ENCODE data around the gene RACK1. TPM values are rescaled to one million over a fixed set of nuclear protein-coding genes. Genes with fewer than 3 reads are reported as not detected.

RACK1 gene
- polyA plus RNA-seq, 1 donor (not counting 4 experiments of a cell fraction or from before 2014, with no cell fraction given) = 3,291 TPM

GRCh38 chr5:181255276-181255675 is 11.6 kb upstream of the RACK1 start:
- FAIRE-seq (no peak), DNase-seq (ENCODE audit: low read depth, low spot score) (no peak)
- no peaks in the 10 kb centered on the region for H3K27me3 ChIP-seq (ENCODE audit: control insufficient read depth, extremely low read depth, insufficient read depth, low read length)
- H3K36me3 ChIP-seq (ENCODE audit: control insufficient read depth in 2 of 2, extremely low read depth in 1 of 2, insufficient read depth in 2 of 2, low read length in 2 of 2) = peaks cover 11 to 27% of the 10 kb centered on the region in 2 experiments
- TF ChIP-seq, protein P1, sequence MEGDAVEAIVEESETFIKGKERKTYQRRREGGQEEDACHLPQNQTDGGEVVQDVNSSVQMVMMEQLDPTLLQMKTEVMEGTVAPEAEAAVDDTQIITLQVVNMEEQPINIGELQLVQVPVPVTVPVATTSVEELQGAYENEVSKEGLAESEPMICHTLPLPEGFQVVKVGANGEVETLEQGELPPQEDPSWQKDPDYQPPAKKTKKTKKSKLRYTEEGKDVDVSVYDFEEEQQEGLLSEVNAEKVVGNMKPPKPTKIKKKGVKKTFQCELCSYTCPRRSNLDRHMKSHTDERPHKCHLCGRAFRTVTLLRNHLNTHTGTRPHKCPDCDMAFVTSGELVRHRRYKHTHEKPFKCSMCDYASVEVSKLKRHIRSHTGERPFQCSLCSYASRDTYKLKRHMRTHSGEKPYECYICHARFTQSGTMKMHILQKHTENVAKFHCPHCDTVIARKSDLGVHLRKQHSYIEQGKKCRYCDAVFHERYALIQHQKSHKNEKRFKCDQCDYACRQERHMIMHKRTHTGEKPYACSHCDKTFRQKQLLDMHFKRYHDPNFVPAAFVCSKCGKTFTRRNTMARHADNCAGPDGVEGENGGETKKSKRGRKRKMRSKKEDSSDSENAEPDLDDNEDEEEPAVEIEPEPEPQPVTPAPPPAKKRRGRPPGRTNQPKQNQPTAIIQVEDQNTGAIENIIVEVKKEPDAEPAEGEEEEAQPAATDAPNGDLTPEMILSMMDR (optimal IDR thresholded peaks at IDR 0.05 in 1 of 3, IDR thresholded peaks at IDR 0.05 in 1 of 3, conservative IDR thresholded peaks at IDR 0.05 in 1 of 3; ENCODE audit: extremely low read depth in 1 of 3, insufficient read depth in 2 of 3, low read length in 3 of 3) = no peak
- dilution Hi-C loops (cut with MboI; ENCODE audit: extremely low pct_ligation_motif_present, low sequenced_read_pairs) = no loop called here
- peaks cover 28% of the 10 kb centered on the region for H3K4me1 ChIP-seq (ENCODE audit: control insufficient read depth, extremely low read depth, insufficient read depth, low read length)
- H3K9me1 ChIP-seq (ENCODE audit: control insufficient read depth, extremely low read depth, insufficient read depth, low read length) = peaks cover 3% of the 10 kb centered on the region
- no peak overlapping the region for H2AFZ ChIP-seq (ENCODE audit: control insufficient read depth, low read length)
- no peak overlapping the region for H3K4me2 ChIP-seq (ENCODE audit: control insufficient read depth, extremely low read depth, insufficient read depth, low read depth, low read length)
- peaks cover 5% of the 10 kb centered on the region for H4K20me1 ChIP-seq (ENCODE audit: control insufficient read depth, extremely low read depth, insufficient read depth, low read length)
- no peak overlapping the region for H3K27ac ChIP-seq (ENCODE audit: control insufficient read depth, insufficient read depth, low read length)
- peaks cover 94% of the 10 kb centered on the region for H3K79me2 ChIP-seq (ENCODE audit: control insufficient read depth, insufficient read depth, low read length)
- no peak overlapping the region for H3K9ac ChIP-seq (ENCODE audit: control insufficient read depth, extremely low read depth, insufficient read depth, low read length)
- no peaks in the 10 kb centered on the region for H3K9me3 ChIP-seq (ENCODE audit: control insufficient read depth, low read depth, low read length)
- H3K4me3 ChIP-seq (ENCODE audit: control insufficient read depth in 2 of 3, extremely low read depth in 1 of 3, insufficient read depth in 2 of 3, low read depth in 1 of 3, low read length in 3 of 3) = no peak overlapping the region

- Histone ChIP-seq H3K9ac (ENCODE audit: control insufficient read depth, extremely low read depth, insufficient read depth, low read length) (peak overlapping the region; percentile 59), H3K27me3 (ENCODE audit: control insufficient read depth, extremely low read depth, insufficient read depth, low read length) (no peaks in the 10 kb centered on the region), H3K79me2 (ENCODE audit: control insufficient read depth, insufficient read depth, low read length) (peaks cover 73% of the 10 kb centered on the region), H3K4me2 (ENCODE audit: control insufficient read depth, extremely low read depth, insufficient read depth, low read depth, low read length) (peak overlapping the region; percentile 86), H4K20me1 (ENCODE audit: control insufficient read depth, extremely low read depth, insufficient read depth, low read length) (peaks cover 1% of the 10 kb centered on the region), H3K9me3 (ENCODE audit: control insufficient read depth, low read depth, low read length) (no peaks in the 10 kb centered on the region), H3K4me1 (ENCODE audit: control insufficient read depth, extremely low read depth, insufficient read depth, low read length) (peaks cover 34% of the 10 kb centered on the region), H3K36me3 (ENCODE audit: control insufficient read depth in 2 of 2, extremely low read depth in 1 of 2, insufficient read depth in 2 of 2, low read length in 2 of 2) (peaks cover 2 to 21% of the 10 kb centered on the region in 2 experiments), H2AFZ (ENCODE audit: control insufficient read depth, low read length) (no peak overlapping the region), H3K9me1 (ENCODE audit: control insufficient read depth, extremely low read depth, insufficient read depth, low read length) (no peaks in the 10 kb centered on the region), H3K27ac (ENCODE audit: control insufficient read depth, insufficient read depth, low read length) (no peak overlapping the region), H3K4me3 (ENCODE audit: control insufficient read depth in 2 of 3, extremely low read depth in 1 of 3, insufficient read depth in 2 of 3, low read depth in 1 of 3, low read length in 3 of 3) (peak overlapping the region; percentile 62 to 93 (median 89))
- no peak for FAIRE-seq
- dilution Hi-C loops (cut with MboI; ENCODE audit: extremely low pct_ligation_motif_present, low sequenced_read_pairs) = no loop called here
- DNase-seq (ENCODE audit: low read depth, low spot score) = no peak
- no peak for TF ChIP-seq EZH2 (IDR thresholded peaks at IDR 0.05; ENCODE audit: low read length)
- TF ChIP-seq, protein P1 (optimal IDR thresholded peaks at IDR 0.05 in 1 of 3, IDR thresholded peaks at IDR 0.05 in 1 of 3, conservative IDR thresholded peaks at IDR 0.05 in 1 of 3; ENCODE audit: extremely low read depth in 1 of 3, insufficient read depth in 2 of 3, low read length in 3 of 3) = no peak
These were observed 4.6 kb upstream of the RACK1 start for GRCh38 chr5:181248277-181248676.
